SIG-M5 treated with dmso at 0.1 percent for 504 hours (cell line): Measurements from ENCODE around the gene SEPTIN1.

Source experiments
- DNase-seq: peaks from one replicate; lab custom pipeline; 2025; ENCODE audit not compliant: unreplicated experiment; lab: John Stamatoyannopoulos, UW

The SEPTIN1 gene

GRCh38 chr16:30382111-30382881 lies at the start of gene SEPTIN1:
Gene SEPTIN1, minus strand, starts transcription at chr16:30382561. Its CDS starts 19 bp downstream, at chr16:30382542.
- DNase-seq, result no peak

GRCh38 chr16:30430428-30430970 lies 48.1 kb upstream of the SEPTIN1 start:
- no peak for DNase-seq

- peak; percentile 100 for DNase-seq
Measured at GRCh38 chr16:30429678-30430427, 47.5 kb upstream of the SEPTIN1 start, which contains the start of gene DCTPP1. Gene DCTPP1, minus strand, starts transcription at chr16:30430030. Its CDS starts 50 bp downstream, at chr16:30429980.

- no peak for DNase-seq
Measured at GRCh38 chr16:30429418-30429677, 47.0 kb upstream of the SEPTIN1 start.

GRCh38 chr16:30428055-30428454 lies 45.7 kb upstream of the SEPTIN1 start:
- no peak for DNase-seq

- DNase-seq, result no peak
Measured at GRCh38 chr16:30421010-30421409, 38.6 kb upstream of the SEPTIN1 start.

GRCh38 chr16:30418350-30419181 lies 36.2 kb upstream of the SEPTIN1 start:
- peak; percentile 47 for DNase-seq

GRCh38 chr16:30417529-30418349 lies 35.4 kb upstream of the SEPTIN1 start:
- peak; percentile 88 for DNase-seq

GRCh38 chr16:30416624-30417528 lies 34.5 kb upstream of the SEPTIN1 start:
- DNase-seq, result no peak

- no peak for DNase-seq
Measured at GRCh38 chr16:30416047-30416603, 33.8 kb upstream of the SEPTIN1 start.

GRCh38 chr16:30414159-30414558 lies 31.8 kb upstream of the SEPTIN1 start:
- no peak for DNase-seq

- no peak for DNase-seq
Measured at GRCh38 chr16:30413112-30413806, 30.9 kb upstream of the SEPTIN1 start.

GRCh38 chr16:30409125-30410060 lies 27.0 kb upstream of the SEPTIN1 start:
- DNase-seq, result peak; percentile 85

GRCh38 chr16:30407804-30408534 lies 25.6 kb upstream of the SEPTIN1 start:
- DNase-seq, result no peak

- peak; percentile 79 for DNase-seq
Measured at GRCh38 chr16:30407102-30407803, 24.9 kb upstream of the SEPTIN1 start, which contains the start of gene ZNF771. Gene ZNF771, plus strand, starts transcription at chr16:30407606. Its CDS starts 448 bp downstream, at chr16:30408054.

- no peak for DNase-seq
Measured at GRCh38 chr16:30406795-30407101, 24.4 kb upstream of the SEPTIN1 start.
